Stimulated activated CD4-positive, alpha-beta T cell treated with anti-CD3 and anti-CD28 coated beads, Interleukin-1b, Interleukin-23, amount 100 ng/mL, for 4 hours (primary cell): Measurements from ENCODE around the gene UAP1.

Experiments used
- DNase-seq, 2 donors: peaks; one replicate each; pipeline ENCODE4 v3.0.0-alpha.2; 2020; ENCODE audit warnings: low read depth in 2 of 2

The UAP1 gene

DNA sequence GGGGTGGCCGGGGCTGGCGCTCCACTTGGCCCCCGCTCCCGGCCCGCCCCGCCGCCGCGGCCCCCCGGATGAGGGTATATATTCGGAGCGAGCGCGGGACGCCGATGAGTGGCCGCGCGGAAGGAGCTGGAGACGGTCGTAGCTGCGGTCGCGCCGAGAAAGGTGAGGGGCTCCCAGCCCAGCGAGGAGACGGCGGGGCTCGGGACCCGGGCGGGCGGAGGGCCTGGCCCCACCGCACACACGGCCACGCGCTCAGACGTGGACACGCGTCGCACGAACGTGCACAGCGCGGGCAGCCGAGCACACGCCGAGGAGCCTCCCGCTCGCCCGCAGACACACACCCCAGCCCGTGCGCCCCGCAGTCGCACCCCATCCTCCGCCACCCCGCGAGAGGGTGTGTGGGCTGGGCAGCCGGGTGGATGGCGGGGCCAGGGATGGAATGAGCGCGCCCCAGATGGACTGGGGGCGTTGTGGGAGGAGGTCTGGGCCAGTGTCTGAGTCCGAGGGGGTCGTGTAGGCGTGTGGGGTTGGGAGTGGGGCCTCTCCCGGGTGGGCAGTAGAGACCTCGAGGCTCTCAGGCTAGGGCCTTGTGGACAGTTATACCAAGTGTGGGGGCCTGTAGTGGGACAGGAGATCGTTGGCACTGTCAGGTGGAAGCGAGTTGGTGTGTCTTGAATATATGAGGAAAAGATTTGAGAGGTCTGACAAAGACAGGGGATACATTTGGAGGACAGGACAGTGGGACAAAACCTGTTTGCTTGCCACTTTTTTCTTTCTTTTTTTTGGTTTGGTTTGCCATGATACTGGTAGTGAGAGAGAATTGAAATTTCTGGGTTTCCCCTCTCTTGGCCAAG, at the start of gene UAP1:
TSS of gene UAP1 (plus strand) at position 107 of the 854 bp plus-strand sequence. CDS start 4,347 bp downstream, outside the sequence.
- DNase-seq = peak in 1 of 2 donors; percentile 10

- DNase-seq = no peak
These were observed 34.2 kb upstream of the UAP1 start for GRCh38 chr1:162527314-162527713.

GRCh38 chr1:162530307-162530987, 31.1 kb upstream of the UAP1 start:
- no peak for DNase-seq

- no peak for DNase-seq
These were observed 30.6 kb upstream of the UAP1 start for GRCh38 chr1:162530988-162531319.

- DNase-seq = no peak
These were observed 26.0 kb upstream of the UAP1 start for GRCh38 chr1:162535501-162535900.

GRCh38 chr1:162536511-162536910, 25.0 kb upstream of the UAP1 start:
- DNase-seq = no peak

DNA sequence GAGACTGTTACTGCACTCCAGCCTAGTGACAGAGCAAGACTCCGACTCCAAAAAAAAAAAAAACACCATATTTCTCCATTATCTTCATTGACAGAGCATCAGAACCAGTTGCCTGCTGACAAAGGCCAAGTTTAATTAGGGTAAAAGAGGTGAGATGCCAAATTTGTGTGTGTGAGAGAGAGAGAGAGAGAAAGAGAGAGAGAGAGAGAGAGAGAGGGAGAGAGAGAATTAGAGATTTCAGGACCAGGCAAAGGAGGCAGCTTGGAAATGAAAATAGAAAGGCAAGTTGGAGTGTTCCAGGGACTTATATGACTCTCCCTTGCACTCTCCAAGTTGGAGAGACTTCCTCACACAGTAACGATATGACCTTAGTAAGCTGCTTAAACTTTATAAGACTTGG, 24.3 kb upstream of the UAP1 start:
- no peak for DNase-seq

DNA sequence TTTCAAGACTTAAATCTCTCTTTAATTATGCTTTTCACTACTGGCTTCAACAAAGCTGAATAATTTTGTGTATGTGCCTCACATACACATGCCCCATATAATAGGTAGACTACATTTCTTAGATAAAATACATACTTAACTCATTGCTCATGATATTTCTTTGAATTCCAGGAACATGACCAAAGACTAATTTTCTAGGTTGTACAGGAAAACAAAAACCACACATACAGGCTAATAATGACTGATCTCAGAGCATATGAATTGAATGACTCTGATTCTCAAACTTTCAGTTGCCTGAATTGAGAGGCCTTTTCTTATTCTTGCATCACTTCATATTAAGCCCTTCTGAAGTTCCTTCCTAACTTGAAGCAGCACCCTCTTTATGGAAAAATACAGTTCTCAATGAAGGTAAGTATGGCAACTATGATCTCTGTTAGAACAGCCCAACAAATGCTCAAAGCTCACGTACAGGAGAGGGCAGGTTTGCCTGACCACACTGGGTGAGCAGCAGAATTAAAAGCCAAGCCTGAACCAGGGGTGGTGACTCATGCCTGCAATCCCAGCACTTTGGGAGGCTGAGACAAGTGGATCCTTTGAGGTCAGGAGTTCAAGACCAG, 22.6 kb upstream of the UAP1 start:
- no peak for DNase-seq

DNA sequence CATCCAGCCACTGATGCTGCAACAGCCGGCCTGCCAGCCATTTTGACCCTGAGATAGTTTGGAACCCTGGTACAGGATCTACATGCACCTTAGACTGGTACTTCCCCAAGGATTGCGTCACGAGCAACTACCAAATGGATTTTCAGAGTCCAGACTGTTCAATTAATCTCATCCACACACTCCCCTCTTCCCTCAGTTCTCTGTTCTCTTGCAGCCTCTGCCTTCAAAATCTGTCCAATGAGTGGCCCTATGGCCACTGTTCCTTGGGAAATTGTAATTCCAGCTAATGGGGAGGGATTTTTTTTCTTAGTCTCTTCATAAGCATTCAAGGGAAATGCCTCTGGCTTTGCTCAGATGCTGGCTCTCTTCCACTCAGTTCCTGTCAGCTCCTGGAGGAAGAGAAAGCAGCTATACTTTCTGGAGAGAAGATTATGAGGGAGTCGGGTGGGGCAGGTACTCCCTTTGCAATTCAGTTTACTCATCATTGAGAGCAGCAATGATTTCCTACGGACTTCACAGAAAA, 19.8 kb upstream of the UAP1 start:
- DNase-seq = no peak

- DNase-seq = no peak
These were observed 18.3 kb upstream of the UAP1 start for GRCh38 chr1:162543228-162543627.

GRCh38 chr1:162548170-162548569, 13.4 kb upstream of the UAP1 start:
- DNase-seq = no peak

DNA sequence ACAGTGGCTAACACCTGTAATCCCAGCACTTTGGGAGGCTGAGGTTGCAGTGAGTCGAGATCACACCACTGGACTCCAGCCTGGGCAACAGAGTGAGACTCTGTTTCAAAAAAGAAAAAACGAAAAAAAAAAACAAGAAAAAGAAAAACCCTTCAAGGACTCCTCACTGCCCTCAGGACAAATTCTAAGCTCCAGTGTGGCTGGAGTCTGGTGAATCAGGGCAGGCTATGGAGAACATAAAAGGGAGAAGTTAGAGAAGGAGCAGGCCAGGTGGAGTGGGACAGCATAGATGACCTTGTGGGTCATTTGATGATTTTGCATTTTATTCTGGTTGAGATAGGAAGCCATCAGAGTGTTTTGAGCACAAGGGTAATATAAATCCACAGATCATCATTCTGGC, 12.5 kb upstream of the UAP1 start:
- DNase-seq = no peak

GRCh38 chr1:162550925-162551324, 10.6 kb upstream of the UAP1 start:
- no peak for DNase-seq

GRCh38 chr1:162551969-162552683, 9.4 kb upstream of the UAP1 start:
- DNase-seq = no peak

DNA sequence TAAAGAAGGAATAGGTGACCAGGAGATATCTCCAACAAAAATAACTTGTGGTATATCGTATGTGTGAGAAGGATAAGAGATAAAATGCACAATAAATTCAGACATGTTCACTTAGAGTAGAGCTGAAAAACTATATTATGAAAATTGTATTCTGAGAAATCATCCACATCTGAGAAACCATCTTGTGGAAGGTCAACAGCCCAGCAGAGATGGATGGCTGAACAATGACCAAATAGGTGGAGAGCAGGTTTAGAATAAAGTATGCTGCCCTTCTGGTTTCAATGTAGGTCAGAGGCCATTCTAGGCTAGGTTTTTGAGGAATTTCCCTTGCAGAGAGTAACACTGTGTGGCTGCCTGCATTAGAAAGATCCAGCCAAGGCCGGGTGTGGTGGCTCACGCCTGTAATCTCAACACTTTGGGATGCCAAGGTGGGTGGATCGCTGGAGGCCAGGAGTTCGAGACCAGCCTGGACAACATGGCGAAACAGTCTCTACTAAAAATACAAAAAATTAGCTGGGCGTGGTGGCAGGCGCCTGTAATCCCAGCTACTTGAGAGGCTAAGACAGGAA, 8.8 kb upstream of the UAP1 start:
- no peak for DNase-seq

DNA sequence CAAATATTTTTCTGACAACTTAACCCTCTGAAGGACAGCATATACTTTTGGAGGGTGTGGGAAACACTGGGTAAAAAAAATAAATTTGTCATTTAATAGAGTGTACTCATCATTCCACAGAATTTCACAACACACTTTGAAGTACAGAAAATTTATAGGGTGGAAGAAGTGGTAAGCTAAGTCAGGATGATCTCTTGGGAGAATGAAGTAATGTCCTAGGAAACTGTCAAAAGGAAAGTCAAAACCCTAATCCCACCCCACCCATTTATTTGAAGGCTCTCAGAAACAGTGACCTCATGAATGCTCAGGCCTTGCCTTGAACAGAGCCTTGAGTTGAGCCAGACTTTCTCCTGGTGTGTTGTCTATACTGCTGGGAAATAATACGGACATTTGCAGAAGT, 7.3 kb upstream of the UAP1 start:
- DNase-seq = no peak

GRCh38 chr1:162557536-162557935, 4.0 kb upstream of the UAP1 start:
- DNase-seq = no peak

DNA sequence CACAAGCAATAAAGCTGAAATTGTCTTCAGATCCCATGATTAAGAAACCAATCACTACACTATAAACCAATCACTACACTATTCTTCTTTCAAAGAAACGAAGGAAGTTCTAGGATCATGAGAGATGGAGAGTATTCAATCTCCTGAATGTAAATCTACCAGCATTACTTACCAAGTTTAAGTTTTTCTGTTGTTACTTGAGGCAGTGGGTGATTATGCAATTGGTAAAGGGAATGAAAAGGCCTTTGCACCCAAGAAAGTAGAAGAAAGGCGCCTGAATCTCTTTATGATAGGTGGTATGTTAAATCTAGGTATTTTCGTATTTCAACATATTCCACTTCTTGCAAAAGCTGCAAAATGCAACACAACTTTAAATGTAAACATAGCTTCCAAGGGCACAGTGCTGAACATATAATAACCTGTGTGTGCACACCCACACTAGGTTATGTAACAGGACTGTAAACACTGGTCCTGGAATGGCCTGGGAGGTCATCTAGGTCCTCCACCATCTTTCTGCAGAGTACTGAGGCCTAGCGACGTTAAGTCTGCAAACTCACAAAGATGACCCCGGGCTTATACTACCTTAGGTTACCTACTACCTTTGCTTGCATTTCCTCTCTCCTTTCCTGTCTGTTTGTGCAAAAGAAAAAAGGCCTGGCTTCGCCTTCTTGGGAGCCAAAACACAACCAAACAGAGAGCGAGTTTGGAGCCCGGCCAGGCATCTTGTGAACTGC, 1.1 kb upstream of the UAP1 start:
- no peak for DNase-seq

DNA sequence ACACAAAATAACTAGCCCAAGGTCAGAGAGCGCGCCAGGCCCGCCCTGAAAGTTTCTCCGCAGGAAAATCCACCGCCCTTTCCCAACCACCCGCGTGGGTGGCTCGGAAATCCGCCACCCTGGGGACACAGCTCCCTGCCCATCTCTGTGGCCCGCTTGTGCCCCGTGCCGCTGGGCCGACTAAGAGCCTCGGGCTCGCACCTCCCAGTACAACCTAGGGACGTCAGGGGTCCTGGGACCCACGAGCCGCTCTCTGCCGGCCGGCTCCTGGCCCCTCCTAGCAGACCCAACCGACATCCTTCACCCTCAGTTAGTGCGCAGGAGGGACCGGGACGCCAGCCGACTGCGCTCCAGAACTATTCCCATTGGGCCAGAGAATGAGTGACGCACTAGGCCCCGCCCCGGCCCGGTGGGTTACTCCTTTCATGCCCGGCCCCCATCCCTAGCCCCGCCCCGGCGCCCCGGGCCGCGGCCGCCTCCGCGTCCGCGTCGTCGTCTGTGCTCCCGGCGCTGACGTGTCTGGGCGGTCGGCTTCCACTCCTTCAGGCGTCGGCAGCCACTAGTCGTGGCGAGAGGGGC, 396 bp upstream of the UAP1 start:
- DNase-seq = peak; percentile 97 to 99

- no peak for DNase-seq
These were observed 927 bp downstream of the UAP1 start for GRCh38 chr1:162562470-162562828.

GRCh38 chr1:162564762-162565218, 3.3 kb downstream of the UAP1 start:
- DNase-seq = no peak
